Measurements from ENCODE around the gene GFI1B. TPM values are rescaled to one million over a fixed set of nuclear protein-coding genes. Genes with fewer than 3 reads are reported as not detected.

GFI1B gene
- total RNA-seq, 1 experiment from 2014 or later = not detected

DNA sequence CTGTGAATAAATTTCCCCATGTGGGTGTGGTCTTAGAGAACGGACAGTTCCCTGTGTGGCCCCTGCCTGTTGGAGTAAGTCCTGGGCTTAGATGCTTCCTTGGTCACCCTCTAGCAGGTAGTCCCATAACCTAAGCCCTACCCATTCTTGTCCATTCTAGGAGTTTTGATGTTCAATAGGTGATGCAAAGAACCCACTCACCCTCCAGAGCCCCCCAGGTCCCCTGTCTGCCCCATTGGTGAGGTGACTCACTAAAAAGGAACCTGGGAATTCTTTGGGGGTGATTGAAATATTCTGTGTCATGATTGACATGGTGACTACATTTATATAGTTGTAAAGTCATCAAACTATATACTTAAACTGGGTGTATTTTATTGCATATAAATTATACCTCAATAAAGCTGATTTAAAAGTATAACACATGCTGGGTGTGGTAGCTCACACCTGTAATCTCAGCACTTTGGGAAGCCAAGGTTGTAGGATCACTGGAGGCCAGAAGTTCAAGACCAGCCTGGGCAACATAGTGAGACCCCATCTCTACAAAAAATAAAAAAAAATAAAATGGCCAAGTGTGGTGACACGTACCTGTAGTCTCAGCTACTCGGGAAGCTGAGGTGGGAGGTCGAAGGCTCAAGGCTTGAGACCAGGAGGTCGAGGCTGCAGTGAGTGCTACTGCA, 31.6 kb downstream of the GFI1B start:
- no TSS peak for BruUV-seq (replicated peaks)
- TF ChIP-seq, protein P1, sequence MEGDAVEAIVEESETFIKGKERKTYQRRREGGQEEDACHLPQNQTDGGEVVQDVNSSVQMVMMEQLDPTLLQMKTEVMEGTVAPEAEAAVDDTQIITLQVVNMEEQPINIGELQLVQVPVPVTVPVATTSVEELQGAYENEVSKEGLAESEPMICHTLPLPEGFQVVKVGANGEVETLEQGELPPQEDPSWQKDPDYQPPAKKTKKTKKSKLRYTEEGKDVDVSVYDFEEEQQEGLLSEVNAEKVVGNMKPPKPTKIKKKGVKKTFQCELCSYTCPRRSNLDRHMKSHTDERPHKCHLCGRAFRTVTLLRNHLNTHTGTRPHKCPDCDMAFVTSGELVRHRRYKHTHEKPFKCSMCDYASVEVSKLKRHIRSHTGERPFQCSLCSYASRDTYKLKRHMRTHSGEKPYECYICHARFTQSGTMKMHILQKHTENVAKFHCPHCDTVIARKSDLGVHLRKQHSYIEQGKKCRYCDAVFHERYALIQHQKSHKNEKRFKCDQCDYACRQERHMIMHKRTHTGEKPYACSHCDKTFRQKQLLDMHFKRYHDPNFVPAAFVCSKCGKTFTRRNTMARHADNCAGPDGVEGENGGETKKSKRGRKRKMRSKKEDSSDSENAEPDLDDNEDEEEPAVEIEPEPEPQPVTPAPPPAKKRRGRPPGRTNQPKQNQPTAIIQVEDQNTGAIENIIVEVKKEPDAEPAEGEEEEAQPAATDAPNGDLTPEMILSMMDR (conservative IDR thresholded peaks at IDR 0.05; ENCODE audit: low read depth, low read length) = no peak
- no peak for TF ChIP-seq EZH2 (IDR thresholded peaks at IDR 0.05; ENCODE audit: borderline replicate concordance, low read depth, low read length, poor library complexity, severe bottlenecking)
- Histone ChIP-seq H3K27ac (ENCODE audit: low read depth, low read length, poor library complexity, severe bottlenecking) (no peak overlapping the region), H3K9me3 (ENCODE audit: low read depth, low read length, poor library complexity, severe bottlenecking) (no peaks in the 10 kb centered on the region), H3K36me3 (ENCODE audit: insufficient read depth, low read length, poor library complexity, severe bottlenecking) (no peaks in the 10 kb centered on the region), H3K27me3 (replicated peaks; ENCODE audit: insufficient read depth, low read depth, low read length, poor library complexity) (no peaks in the 10 kb centered on the region), H3K4me1 (ENCODE audit: insufficient read depth, low read length, poor library complexity, severe bottlenecking) (no peaks in the 10 kb centered on the region), H3K4me3 (ENCODE audit: low read depth, low read length, poor library complexity, severe bottlenecking) (no peak overlapping the region)
- intact Hi-C loops (cut with micrococcal nuclease; ENCODE audit: unreplicated experiment) = no loop called here
- DNase-seq (ENCODE audit: low spot score) = no peak
- ChIA-PET POLR2A (ENCODE audit: low non-redundant PET) (no interaction called here), CTCF (no interaction called here)

- H3K27me3 ChIP-seq (replicated peaks; ENCODE audit: insufficient read depth, low read depth, low read length, poor library complexity) = peaks cover 4% of the 10 kb centered on the region
- no peaks in the 10 kb centered on the region for H3K4me1 ChIP-seq (ENCODE audit: insufficient read depth, low read length, poor library complexity, severe bottlenecking)
- ChIA-PET CTCF (no interaction called here), POLR2A (ENCODE audit: low non-redundant PET) (no interaction called here)
- H3K9me3 ChIP-seq (ENCODE audit: low read depth, low read length, poor library complexity, severe bottlenecking) = no peaks in the 10 kb centered on the region
- H3K4me3 ChIP-seq (ENCODE audit: low read depth, low read length, poor library complexity, severe bottlenecking) = no peak overlapping the region
- no peak overlapping the region for H3K27ac ChIP-seq (ENCODE audit: low read depth, low read length, poor library complexity, severe bottlenecking)
- TF ChIP-seq, protein P1 (conservative IDR thresholded peaks at IDR 0.05; ENCODE audit: low read depth, low read length) = no peak
- TF ChIP-seq EZH2 (IDR thresholded peaks at IDR 0.05; ENCODE audit: borderline replicate concordance, low read depth, low read length, poor library complexity, severe bottlenecking) = no peak
- H3K36me3 ChIP-seq (ENCODE audit: insufficient read depth, low read length, poor library complexity, severe bottlenecking) = no peaks in the 10 kb centered on the region
- intact Hi-C loops (cut with micrococcal nuclease; ENCODE audit: unreplicated experiment) = no loop called here
- no TSS peak for BruUV-seq (replicated peaks)
- DNase-seq (ENCODE audit: low spot score) = no peak
Measured at GRCh38 chr9:133014696-133015095, 36.2 kb downstream of the GFI1B start.

DNA sequence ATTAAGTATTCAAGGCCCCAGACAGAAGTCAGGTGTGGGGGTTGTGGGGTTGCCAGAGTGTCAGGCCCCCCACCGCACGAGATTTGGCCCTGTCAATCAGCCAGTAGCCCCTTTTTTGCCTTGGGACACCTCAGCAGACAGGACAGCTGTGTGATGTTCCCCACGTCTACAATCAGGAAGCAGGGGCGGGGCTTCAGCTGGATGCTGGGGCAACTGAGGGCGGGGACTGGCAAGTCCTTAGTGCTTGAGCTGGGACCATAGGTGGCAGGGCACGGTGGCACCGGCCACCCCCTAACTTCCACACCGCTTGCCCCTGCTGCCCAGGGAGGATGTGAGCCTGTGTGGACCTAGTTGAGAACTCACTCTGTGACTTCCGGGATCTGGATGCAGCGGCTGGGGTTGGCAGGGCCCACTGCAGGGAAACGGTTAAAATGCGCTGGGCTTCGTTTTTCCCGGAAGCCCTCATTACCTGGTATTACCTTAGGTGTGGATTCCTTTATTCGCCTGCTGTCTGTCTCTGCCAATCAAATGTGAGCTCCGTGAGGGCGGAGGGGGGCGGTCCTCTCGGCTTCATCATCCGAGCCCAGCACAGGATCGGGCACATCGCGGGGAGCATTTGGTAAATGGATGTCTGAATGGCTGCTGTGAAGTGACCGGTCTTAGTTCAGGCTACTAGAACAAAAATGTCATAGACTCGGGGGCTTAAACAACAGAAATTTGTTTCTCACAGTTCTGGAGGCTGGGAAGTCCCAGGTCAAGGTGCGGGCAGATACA, 44.8 kb downstream of the GFI1B start:
- DNase-seq (ENCODE audit: low spot score) = peak; percentile 54
- Histone ChIP-seq H3K4me3 (ENCODE audit: low read depth, low read length, poor library complexity, severe bottlenecking) (no peak overlapping the region), H3K9me3 (ENCODE audit: low read depth, low read length, poor library complexity, severe bottlenecking) (no peaks in the 10 kb centered on the region), H3K4me1 (ENCODE audit: insufficient read depth, low read length, poor library complexity, severe bottlenecking) (no peaks in the 10 kb centered on the region), H3K36me3 (ENCODE audit: insufficient read depth, low read length, poor library complexity, severe bottlenecking) (no peaks in the 10 kb centered on the region), H3K27me3 (replicated peaks; ENCODE audit: insufficient read depth, low read depth, low read length, poor library complexity) (no peaks in the 10 kb centered on the region), H3K27ac (ENCODE audit: low read depth, low read length, poor library complexity, severe bottlenecking) (no peak overlapping the region)
- ChIA-PET CTCF (interaction anchor here (0.7 to 1.7 kb wide), 2 partner anchors 13 to 463 kb away, joined by 3 read pairs; no protein-coding TSS in a partner anchor), POLR2A (ENCODE audit: low non-redundant PET) (no interaction called here)
- no TSS peak for BruUV-seq (replicated peaks)
- intact Hi-C loops (cut with micrococcal nuclease; ENCODE audit: unreplicated experiment) = no loop called here
- TF ChIP-seq, protein P1 (conservative IDR thresholded peaks at IDR 0.05; ENCODE audit: low read depth, low read length) = no peak
- no peak for TF ChIP-seq EZH2 (IDR thresholded peaks at IDR 0.05; ENCODE audit: borderline replicate concordance, low read depth, low read length, poor library complexity, severe bottlenecking)

Measured in A673 (cell line).